Caco-2 (cell line): ENCODE measurements around the gene PPP1R37. TPM values are rescaled to one million over a fixed set of nuclear protein-coding genes. Genes with fewer than 3 reads are reported as not detected.
"Not testable (repeated sequence)": the region's sequence is repeated elsewhere in the genome, so short reads cannot be mapped to it uniquely, and the experiment has no call there.

Source experiments
- BruUV-seq: library from RNA; stranded (reverse); fragments of 400-500 nt; replicated peaks from 2 replicates; lab custom pipeline; 2021; lab: Mats Ljungman, UMichigan
- CTCF ChIA-PET: fragments of 300-600 bp; sonication (Branson Sonifier 250); formaldehyde crosslinking; loops from one replicate; lab custom pipeline; 2022; ENCODE audit warnings: antibody characterized with exemption; lab: Charles Lee
- POLR2A ChIA-PET: fragments of 300-600 bp; sonication (Branson Sonifier 250); formaldehyde crosslinking; loops from one replicate; lab custom pipeline; 2022; ENCODE audit warnings: antibody characterized with exemption; lab: Charles Lee
- DNase-seq, 2 experiments: peaks; one replicate each; pipeline versions ENCODE4 v3.0.0 to v3.0.0-alpha.2; 2020 to 2022
- H3K27me3 ChIP-seq: replicated peaks from 2 replicates; pipeline ENCODE4 v1.6.0; 2011; ENCODE audit warnings: low read length; ENCODE audit not compliant: control insufficient read depth, insufficient read depth
- H3K36me3 ChIP-seq: 2 replicates; pipeline ENCODE4 v1.5.1; 2011; ENCODE audit warnings: low read length; ENCODE audit not compliant: control insufficient read depth, insufficient read depth
- H3K4me1 ChIP-seq: fragments of 250-450 bp; sonication (Bioruptor Pico); 2 replicates; pipeline ENCODE4 v1.5.1; 2020; ENCODE audit warnings: mild to moderate bottlenecking
- H3K4me3 ChIP-seq: 2 replicates; pipeline ENCODE4 v1.5.1; 2011; ENCODE audit warnings: low read depth, mild to moderate bottlenecking, control low read depth, low read length
- H3K9me3 ChIP-seq: fragments of 250-450 bp; sonication (Bioruptor Pico); 2 replicates; pipeline ENCODE4 v1.5.1; 2020; ENCODE audit warnings: mild to moderate bottlenecking, moderate library complexity
- H3K27ac Mint-ChIP-seq: one replicate; pipeline ENCODE4 v1.8.0; 2022; ENCODE audit warnings: mixed read lengths; ENCODE audit not compliant: unreplicated experiment
- H3K27me3 Mint-ChIP-seq: one replicate; pipeline ENCODE4 v1.8.0; 2022; ENCODE audit warnings: mixed read lengths; ENCODE audit not compliant: insufficient read depth, unreplicated experiment
- H3K36me3 Mint-ChIP-seq: one replicate; pipeline ENCODE4 v1.8.0; 2022; ENCODE audit warnings: mild to moderate bottlenecking, mixed read lengths; ENCODE audit not compliant: insufficient read depth, unreplicated experiment
- H3K4me1 Mint-ChIP-seq: one replicate; pipeline ENCODE4 v1.8.0; 2022; ENCODE audit warnings: low read depth, mixed read lengths; ENCODE audit not compliant: unreplicated experiment
- H3K4me3 Mint-ChIP-seq: one replicate; pipeline ENCODE4 v1.8.0; 2022; ENCODE audit warnings: mild to moderate bottlenecking, moderate library complexity, mixed read lengths; ENCODE audit not compliant: unreplicated experiment
- H3K9me3 Mint-ChIP-seq: one replicate; pipeline ENCODE4 v1.8.0; 2022; ENCODE audit warnings: mixed read lengths; ENCODE audit not compliant: unreplicated experiment
- CTCF ChIP-seq, 2 experiments: fragments of 200-600 bp in 1 of 2; IDR thresholded peaks; 1 replicate in 1 of 2; 2 replicates in 1 of 2; pipeline versions ENCODE4 v1.5.1 to v1.8.0; 2011 to 2022; ENCODE audit warnings: antibody characterized with exemption in 1 of 2, control low read depth in 1 of 2, inconsistent platforms in 1 of 2, low read depth in 1 of 2, low read length in 1 of 2, mild to moderate bottlenecking in 1 of 2, moderate library complexity in 1 of 2; ENCODE audit not compliant: insufficient read depth in 1 of 2, severe bottlenecking in 1 of 2, unreplicated experiment in 1 of 2
- intact Hi-C: fragments of 100-400 bp; cut with micrococcal nuclease; formaldehyde crosslinking; loops from one replicate; pipeline ENCODE4 v1.10.0; 2022; ENCODE audit not compliant: unreplicated experiment
- total RNA-seq: library from RNA; stranded (reverse); gene quantifications from 2 replicates; pipeline ENCODE4 v1.2.3, GENCODE V29; 2022

PPP1R37 gene
- total RNA-seq, 1 experiment from 2014 or later: 42.1 TPM

GRCh38 chr19:45103508-45104319, 10.7 kb downstream of the PPP1R37 start:
- intact Hi-C loops: no loop called here
- CTCF ChIA-PET: interaction anchor here (0.7 to 1.3 kb wide), 6 partner anchors 11 to 213 kb away, joined by 3 to 8 read pairs (median 4); partner anchors contain the start of genes PPP1R37 and TOMM40
- no peaks in the 10 kb centered on the region for H3K27me3 Mint-ChIP-seq
- H3K27me3 ChIP-seq: no peaks in the 10 kb centered on the region
- no TSS peak for BruUV-seq
- H3K4me1 ChIP-seq: peaks cover 33% of the 10 kb centered on the region
- no peaks in the 10 kb centered on the region for H3K9me3 Mint-ChIP-seq
- no peaks in the 10 kb centered on the region for H3K9me3 ChIP-seq
- H3K27ac Mint-ChIP-seq: peak overlapping the region; percentile 58
- POLR2A ChIA-PET: interaction anchor here (0.6 kb wide), 1 partner anchor 31 kb away, joined by 4 read pairs; no protein-coding TSS in a partner anchor
- H3K36me3 Mint-ChIP-seq: no peaks in the 10 kb centered on the region
- H3K4me3 Mint-ChIP-seq: no peak overlapping the region
- H3K4me3 ChIP-seq: no peak overlapping the region
- peak; percentile 45 to 59 for DNase-seq
- no peak for TF ChIP-seq CTCF (IDR thresholded peaks at IDR 0.05; ENCODE audit: insufficient read depth in 1 of 2, low read depth in 1 of 2, low read length in 1 of 2, severe bottlenecking in 1 of 2, unreplicated experiment in 1 of 2)
- no peaks in the 10 kb centered on the region for H3K36me3 ChIP-seq
- H3K4me1 Mint-ChIP-seq: peaks cover 21% of the 10 kb centered on the region

DNA sequence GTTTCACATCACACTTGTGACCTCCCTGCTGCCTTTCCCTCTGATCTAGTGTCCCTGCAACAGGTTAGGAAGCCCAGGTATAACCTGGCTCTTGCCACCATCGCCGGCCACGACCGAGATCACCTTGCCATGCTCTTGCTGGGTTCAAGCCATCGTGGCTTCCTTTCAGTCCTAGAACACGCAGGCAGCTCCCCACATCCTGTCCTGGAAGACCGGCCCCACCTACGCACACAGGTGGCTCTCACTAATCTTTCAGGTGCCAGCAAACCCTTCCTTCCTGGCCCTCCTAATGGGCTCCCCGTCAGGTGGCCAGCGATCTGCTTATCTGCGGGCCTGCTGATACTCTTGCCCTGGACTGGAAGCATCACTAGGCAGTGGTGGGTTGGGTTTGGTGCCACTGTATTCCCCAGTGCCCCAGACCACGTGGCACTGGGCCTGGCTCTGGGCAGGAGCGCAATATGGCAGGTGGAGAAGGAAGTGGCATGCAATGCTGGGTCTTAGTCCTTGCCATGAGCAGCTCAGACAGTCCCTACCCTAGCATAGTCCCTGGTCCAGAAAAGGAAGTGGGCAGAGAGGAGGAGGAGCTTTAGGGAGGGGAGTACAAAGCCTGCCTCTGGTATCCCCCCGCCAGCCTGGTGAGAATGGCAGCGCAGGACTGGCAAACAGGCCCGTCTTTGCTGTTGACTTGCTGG, 11.8 kb downstream of the PPP1R37 start:
- ChIA-PET POLR2A (no interaction called here), CTCF (no interaction called here)
- no peaks in the 10 kb centered on the region for H3K36me3 ChIP-seq
- peaks cover 33% of the 10 kb centered on the region for H3K4me1 ChIP-seq
- DNase-seq: no peak
- H3K4me1 Mint-ChIP-seq: peaks cover 21% of the 10 kb centered on the region
- peak overlapping the region; percentile 58 for H3K27ac Mint-ChIP-seq
- no peak for TF ChIP-seq CTCF (IDR thresholded peaks at IDR 0.05; ENCODE audit: insufficient read depth in 1 of 2, low read depth in 1 of 2, low read length in 1 of 2, severe bottlenecking in 1 of 2, unreplicated experiment in 1 of 2)
- H3K4me3 Mint-ChIP-seq: no peak overlapping the region
- H3K36me3 Mint-ChIP-seq: peaks cover 9% of the 10 kb centered on the region
- no TSS peak for BruUV-seq
- H3K4me3 ChIP-seq: no peak overlapping the region
- no peaks in the 10 kb centered on the region for H3K9me3 ChIP-seq
- H3K27me3 Mint-ChIP-seq: no peaks in the 10 kb centered on the region
- intact Hi-C loops: no loop called here
- no peaks in the 10 kb centered on the region for H3K9me3 Mint-ChIP-seq
- H3K27me3 ChIP-seq: no peaks in the 10 kb centered on the region

GRCh38 chr19:45106363-45106762, 13.4 kb downstream of the PPP1R37 start:
- H3K9me3 Mint-ChIP-seq, H3K27ac Mint-ChIP-seq, H3K4me3 ChIP-seq, intact Hi-C loops, POLR2A ChIA-PET, DNase-seq, H3K36me3 Mint-ChIP-seq, BruUV-seq, H3K9me3 ChIP-seq, H3K4me3 Mint-ChIP-seq, H3K27me3 ChIP-seq, H3K27me3 Mint-ChIP-seq, H3K36me3 ChIP-seq: not testable (repeated sequence)
- CTCF ChIA-PET: interaction anchor here (0.6 kb wide), 1 partner anchor 13 kb away, joined by 6 read pairs; the partner anchor contains the start of gene PPP1R37
- H3K4me1 ChIP-seq: peaks cover 25% of the 10 kb centered on the region
- H3K4me1 Mint-ChIP-seq: peaks cover 15% of the 10 kb centered on the region
